Fibroblast of skin of right quadriceps (primary cell): ENCODE data around the gene BTK.
"Not testable (repeated sequence)": the region's sequence is repeated elsewhere in the genome, so short reads cannot be mapped to it uniquely, and the experiment has no call there.

Experiments used
- DNase-seq: peaks from one replicate; pipeline ENCODE4 v3.0.0-alpha.2; 2013

Gene BTK

DNA sequence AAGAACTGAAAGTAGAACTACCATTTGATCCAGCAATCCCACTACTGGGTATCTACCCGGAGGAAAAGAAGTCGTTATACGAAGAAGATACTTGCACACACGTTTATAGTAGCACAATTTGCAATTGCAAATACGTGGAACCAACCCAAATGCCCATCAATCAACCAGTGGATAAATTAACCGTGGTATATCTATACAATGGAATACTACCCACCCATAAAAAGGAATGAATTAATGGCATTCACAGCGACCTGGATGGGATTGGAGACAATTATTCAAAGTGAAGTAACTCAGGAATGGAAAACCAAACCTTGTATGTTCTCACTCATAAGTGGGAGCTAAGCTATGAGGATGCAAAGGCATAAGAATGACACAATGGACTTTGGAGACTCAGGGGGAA, 51.7 kb downstream of the BTK start:
- DNase-seq = not testable (repeated sequence)

- DNase-seq = not testable (repeated sequence)
Observed at GRCh38 chrX:101326600-101326999, 59.4 kb downstream of the BTK start.

- DNase-seq = no peak
Observed at GRCh38 chrX:101303790-101304189, 82.2 kb downstream of the BTK start.
